Mucosa of rectum (tissue), 2 donors: ENCODE measurements around the gene TRPM3.
"Not testable (repeated sequence)": the region's sequence is repeated elsewhere in the genome, so short reads cannot be mapped to it uniquely, and the experiment has no call there.

Source experiments
- H3K27ac ChIP-seq, 2 donors: one replicate each; pipeline ENCODE4 v1.7.0; 2013; ENCODE audit warnings: inconsistent platforms in 2 of 2, low read depth in 2 of 2, low read length in 2 of 2
- H3K27me3 ChIP-seq, 2 donors: one replicate each; pipeline ENCODE4 v1.7.0; 2013; ENCODE audit warnings: low read length in 2 of 2; ENCODE audit not compliant: control insufficient read depth in 2 of 2, insufficient read depth in 2 of 2
- H3K36me3 ChIP-seq, 2 donors: one replicate each; pipeline ENCODE4 v1.7.0; 2013; ENCODE audit warnings: low read length in 2 of 2; ENCODE audit not compliant: control insufficient read depth in 2 of 2, insufficient read depth in 2 of 2
- H3K4me1 ChIP-seq, 2 donors: one replicate each; pipeline ENCODE4 v1.7.0; 2013; ENCODE audit warnings: low read length in 2 of 2, mild to moderate bottlenecking in 1 of 2; ENCODE audit not compliant: control insufficient read depth in 2 of 2, insufficient read depth in 2 of 2
- H3K4me3 ChIP-seq, 2 donors: one replicate each; pipeline ENCODE4 v1.7.0; 2013; ENCODE audit warnings: low read length in 2 of 2
- H3K9ac ChIP-seq, 2 donors: one replicate each; pipeline ENCODE4 v1.7.0; 2013; ENCODE audit warnings: low read length in 2 of 2, low read depth in 1 of 2, mild to moderate bottlenecking in 1 of 2
- H3K9me3 ChIP-seq, 2 donors: one replicate each; pipeline ENCODE4 v1.7.0; 2013; ENCODE audit warnings: low read length in 2 of 2; ENCODE audit not compliant: control insufficient read depth in 2 of 2
- donor health status: healthy.
- donor health status: Normal muscosa, but diverticular disease.

The TRPM3 gene

DNA sequence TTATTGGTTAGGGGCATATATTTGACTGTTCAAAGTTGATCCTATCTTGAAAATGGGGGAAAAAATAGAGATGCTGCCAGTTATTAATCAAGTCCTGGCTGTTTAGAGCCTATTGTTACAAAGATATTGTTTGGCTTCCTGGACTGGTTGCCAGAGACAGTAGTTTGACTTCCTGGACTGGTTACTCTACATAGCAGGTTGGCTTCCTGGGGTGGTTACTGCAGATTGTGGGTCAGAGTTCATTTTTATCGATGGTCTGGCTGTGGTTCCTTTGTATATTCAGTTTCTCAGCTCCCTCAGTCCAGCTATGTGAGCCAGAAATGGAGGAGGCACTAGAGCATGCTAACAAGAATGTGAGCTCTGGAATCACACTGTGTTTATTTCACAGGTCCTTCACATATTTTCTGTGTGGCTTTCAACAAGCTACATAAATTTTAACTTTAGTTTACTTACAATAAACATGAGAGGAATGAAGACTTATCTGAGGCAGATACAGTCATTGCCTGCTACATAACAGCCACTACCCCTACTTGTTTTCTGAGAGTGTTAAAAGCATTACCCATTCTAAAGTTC is 137.6 kb downstream of the TRPM3 start:
- H3K9ac ChIP-seq, result no peak overlapping the region
- no peaks in the 10 kb centered on the region for H3K9me3 ChIP-seq
- H3K36me3 ChIP-seq, result no peaks in the 10 kb centered on the region
- no peaks in the 10 kb centered on the region for H3K27me3 ChIP-seq
- no peak overlapping the region for H3K4me3 ChIP-seq
- no peak overlapping the region for H3K27ac ChIP-seq
- H3K4me1 ChIP-seq, result no peaks in the 10 kb centered on the region

DNA sequence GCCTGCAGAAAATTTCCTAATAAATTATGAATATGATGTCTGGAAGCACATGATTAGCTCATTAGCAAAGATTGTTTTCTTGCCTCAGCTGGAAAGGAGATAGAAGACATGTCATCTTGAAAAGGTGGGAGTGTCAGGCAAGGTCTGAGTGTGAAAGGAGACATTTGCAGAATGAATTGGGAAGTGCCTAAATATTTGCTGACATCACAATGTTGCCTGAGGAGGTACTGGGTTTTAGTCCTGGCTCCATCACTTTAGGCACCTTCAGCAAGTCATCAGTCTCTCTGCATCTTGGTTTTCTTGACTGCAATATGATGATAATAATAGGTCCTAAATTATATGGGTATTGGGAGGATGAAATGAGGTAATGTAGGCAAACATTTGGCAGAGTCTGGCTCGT is 140.1 kb downstream of the TRPM3 start:
- no peaks in the 10 kb centered on the region for H3K36me3 ChIP-seq
- no peak overlapping the region for H3K9ac ChIP-seq

DNA sequence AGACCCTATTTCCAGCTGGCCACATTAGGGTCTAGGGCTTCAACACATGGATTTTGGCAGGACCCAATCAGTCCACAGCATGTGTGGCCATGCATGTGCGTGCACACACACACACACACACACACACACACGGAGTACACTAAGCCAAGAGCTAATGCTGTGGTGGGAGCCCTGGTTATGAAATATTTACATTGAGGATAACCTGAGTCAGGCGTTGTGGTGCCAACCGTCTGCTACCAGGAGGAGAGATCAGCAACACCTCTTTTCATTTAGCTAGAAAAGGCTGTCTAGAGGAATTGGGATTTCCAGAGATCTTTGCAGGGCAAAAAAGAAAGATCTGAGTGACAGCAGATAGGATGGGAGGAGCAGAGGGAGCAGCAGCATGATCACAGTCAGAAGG is 141.5 kb downstream of the TRPM3 start:
- Histone ChIP-seq H3K27me3 (no peaks in the 10 kb centered on the region), H3K4me3 (no peak overlapping the region), H3K9ac (no peak overlapping the region), H3K36me3 (no peaks in the 10 kb centered on the region), H3K27ac (no peak overlapping the region), H3K9me3 (no peaks in the 10 kb centered on the region), H3K4me1 (no peaks in the 10 kb centered on the region)

More for the DNA sequence above, 140.1 kb downstream of the TRPM3 start:
- no peaks in the 10 kb centered on the region for H3K27me3 ChIP-seq
- H3K27ac ChIP-seq, result no peak overlapping the region
- H3K4me1 ChIP-seq, result no peaks in the 10 kb centered on the region
- no peak overlapping the region for H3K4me3 ChIP-seq
- no peaks in the 10 kb centered on the region for H3K9me3 ChIP-seq

DNA sequence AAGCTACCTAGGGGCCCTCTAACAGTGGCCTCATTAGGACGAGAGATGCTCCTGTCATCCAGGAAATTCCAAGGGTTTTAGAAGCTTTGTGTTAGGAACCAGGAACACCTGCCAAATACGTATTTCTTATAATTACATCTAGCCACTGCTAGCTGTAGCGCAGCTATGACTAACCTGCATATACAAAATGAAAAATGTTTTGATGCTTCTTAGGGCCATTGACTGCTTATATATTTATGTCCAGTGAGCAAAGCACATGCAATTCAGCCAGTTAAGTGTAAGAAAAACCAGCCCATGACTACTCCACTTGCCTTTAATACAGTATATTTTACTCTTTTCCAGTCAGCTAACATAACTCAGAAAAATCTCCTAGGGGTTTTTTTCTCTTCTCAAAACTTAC is 143.3 kb downstream of the TRPM3 start:
- Histone ChIP-seq H3K4me3 (no peak overlapping the region), H3K36me3 (no peaks in the 10 kb centered on the region), H3K9me3 (no peaks in the 10 kb centered on the region), H3K27ac (no peak overlapping the region), H3K27me3 (no peaks in the 10 kb centered on the region), H3K9ac (no peak overlapping the region), H3K4me1 (no peaks in the 10 kb centered on the region)

DNA sequence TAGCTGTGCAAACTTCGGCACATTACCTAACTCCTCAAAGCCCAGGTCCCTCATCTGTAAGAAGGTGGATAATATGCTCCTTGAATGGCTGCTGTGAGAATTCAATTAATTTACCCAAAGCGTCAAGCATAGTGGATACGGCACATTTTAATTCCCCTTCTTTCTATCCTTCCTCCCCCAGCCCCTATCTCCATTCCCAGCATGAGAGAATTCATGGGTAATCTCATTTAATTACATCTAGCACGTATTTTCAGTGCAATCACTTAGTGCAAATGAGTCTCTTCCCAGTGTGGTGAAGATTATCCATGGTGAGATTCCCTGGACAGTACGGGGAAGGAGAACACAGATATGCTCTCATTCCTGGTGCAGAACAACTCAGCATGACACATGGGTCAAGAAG is 145.6 kb downstream of the TRPM3 start:
- Histone ChIP-seq H3K9me3 (no peaks in the 10 kb centered on the region), H3K27me3 (no peaks in the 10 kb centered on the region), H3K9ac (no peak overlapping the region), H3K27ac (no peak overlapping the region), H3K36me3 (no peaks in the 10 kb centered on the region), H3K4me3 (no peak overlapping the region), H3K4me1 (no peaks in the 10 kb centered on the region)

DNA sequence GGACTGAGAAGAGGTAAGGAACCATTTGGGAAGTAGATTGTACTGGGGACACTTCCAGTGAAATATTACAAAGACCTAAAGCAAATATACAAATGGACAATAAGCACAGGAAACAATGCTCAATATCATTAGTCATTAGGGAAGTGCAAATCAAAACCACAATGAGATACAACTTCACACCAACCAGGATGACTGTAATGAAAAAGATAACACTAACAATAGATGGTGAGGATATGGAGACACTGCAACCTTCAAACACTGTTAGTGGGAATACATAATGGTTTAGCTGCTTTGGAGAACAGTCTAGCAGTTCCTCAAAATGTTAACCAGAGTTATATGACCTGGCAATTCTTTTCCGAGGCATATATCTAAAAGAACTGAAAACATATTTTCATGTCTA is 149.7 kb downstream of the TRPM3 start:
- no peaks in the 10 kb centered on the region for H3K9me3 ChIP-seq
- H3K27ac ChIP-seq, result no peak overlapping the region
- no peak overlapping the region for H3K4me3 ChIP-seq
- no peaks in the 10 kb centered on the region for H3K4me1 ChIP-seq
- H3K36me3 ChIP-seq, result no peaks in the 10 kb centered on the region
- H3K27me3 ChIP-seq, result no peaks in the 10 kb centered on the region
- no peak overlapping the region for H3K9ac ChIP-seq

DNA sequence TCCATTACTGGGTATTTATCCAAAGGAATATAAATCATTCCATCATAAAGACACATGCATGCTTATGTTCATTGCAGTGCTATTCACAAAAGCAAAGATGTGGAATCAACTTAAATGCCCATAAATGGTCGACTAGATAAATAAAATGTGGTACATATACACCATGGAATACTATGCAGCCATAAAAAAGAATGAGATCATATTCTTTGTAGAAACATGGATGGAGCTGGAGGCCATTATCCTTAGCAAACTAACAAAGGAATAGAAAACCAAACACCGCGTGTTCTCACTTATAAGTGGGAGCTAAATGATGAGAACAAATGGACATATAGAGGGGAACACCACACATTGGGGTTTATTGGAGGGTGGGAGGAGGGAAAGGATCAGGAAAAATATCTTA is 155.0 kb downstream of the TRPM3 start:
- not testable (repeated sequence) for H3K4me1 ChIP-seq, H3K4me3 ChIP-seq, H3K36me3 ChIP-seq, H3K27me3 ChIP-seq, H3K9me3 ChIP-seq, H3K9ac ChIP-seq, H3K27ac ChIP-seq

DNA sequence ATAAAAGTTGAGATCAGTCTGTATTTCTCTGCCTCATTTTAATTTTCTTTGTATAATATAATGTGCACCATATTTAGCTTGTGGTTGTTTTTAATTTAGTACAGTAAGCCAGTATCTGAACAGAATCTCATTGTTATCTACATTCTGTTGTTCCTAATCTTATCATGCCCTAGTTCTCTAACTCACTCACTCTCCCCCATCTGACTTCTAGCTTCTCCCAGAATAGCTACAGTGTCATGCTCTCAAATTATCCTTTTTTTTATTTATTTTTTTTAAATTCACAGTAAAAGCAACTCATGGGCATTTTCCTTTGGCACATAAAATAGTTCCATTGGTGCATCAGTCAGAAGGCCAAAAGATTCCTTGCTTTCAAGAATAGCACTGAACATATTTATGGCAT is 156.6 kb downstream of the TRPM3 start:
- peaks cover 0 to 2% of the 10 kb centered on the region in 2 donors for H3K27me3 ChIP-seq
- H3K36me3 ChIP-seq, result no peaks in the 10 kb centered on the region
- H3K9ac ChIP-seq, result no peak overlapping the region
- H3K27ac ChIP-seq, result no peak overlapping the region
- no peak overlapping the region for H3K4me3 ChIP-seq
- no peaks in the 10 kb centered on the region for H3K4me1 ChIP-seq
- no peaks in the 10 kb centered on the region for H3K9me3 ChIP-seq

DNA sequence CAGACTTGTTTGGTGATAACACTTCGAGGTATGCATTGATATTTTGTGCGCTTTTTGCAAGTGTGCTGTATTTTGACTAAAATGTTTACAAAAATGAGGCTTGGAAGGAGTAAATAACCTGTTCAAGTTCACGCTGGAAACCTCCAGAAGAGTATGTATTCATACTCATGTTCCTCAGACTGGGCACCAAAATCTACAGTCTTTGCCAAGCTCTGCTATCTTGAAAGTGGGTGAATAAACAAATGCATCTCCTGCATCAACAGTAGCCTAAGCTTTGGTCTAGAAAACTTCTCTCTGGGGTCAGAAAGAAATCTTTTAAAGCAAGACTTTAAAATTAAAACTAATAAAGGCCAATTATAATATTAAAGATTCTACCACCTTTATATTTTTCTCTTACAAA is 157.9 kb downstream of the TRPM3 start:
- Histone ChIP-seq H3K4me3 (no peak overlapping the region), H3K36me3 (no peaks in the 10 kb centered on the region), H3K9ac (no peak overlapping the region)

DNA sequence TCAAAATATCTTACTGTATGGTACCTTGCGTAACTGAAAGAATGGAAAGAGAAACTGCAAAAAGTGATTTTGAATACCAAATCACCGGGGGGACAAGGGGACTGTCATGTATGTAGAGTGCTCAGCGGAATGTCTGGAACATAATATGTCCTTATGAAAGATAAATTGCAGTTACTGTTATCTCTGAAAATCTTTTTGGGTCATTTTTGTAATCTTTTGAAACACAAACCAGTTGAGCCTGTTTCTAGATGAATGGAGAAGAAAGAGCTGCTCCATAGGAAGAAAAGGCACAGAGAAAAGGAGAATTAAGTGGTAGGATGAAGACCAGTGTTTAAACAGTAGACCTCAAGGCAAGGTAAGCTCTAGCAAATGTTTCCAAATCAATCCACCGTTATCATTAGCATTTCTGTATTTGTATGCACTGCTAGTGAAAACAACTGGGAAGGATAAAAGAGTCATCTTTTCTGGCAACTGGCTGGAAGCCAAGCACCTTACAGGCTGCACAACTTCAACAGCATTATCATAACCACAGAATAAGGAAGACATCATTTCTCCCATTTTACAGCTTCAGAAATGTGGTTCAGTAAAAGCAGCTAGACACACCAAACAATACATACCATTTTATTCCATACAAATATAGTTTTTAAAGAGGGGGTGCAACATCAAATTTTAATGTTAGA is 158.5 kb downstream of the TRPM3 start:
- Histone ChIP-seq H3K9me3 (no peaks in the 10 kb centered on the region), H3K9ac (no peak overlapping the region), H3K27ac (no peak overlapping the region), H3K4me3 (no peak overlapping the region), H3K4me1 (no peaks in the 10 kb centered on the region), H3K36me3 (no peaks in the 10 kb centered on the region), H3K27me3 (peaks cover 0 to 2% of the 10 kb centered on the region in 2 donors)

More for the DNA sequence above, 157.9 kb downstream of the TRPM3 start:
- peaks cover 0 to 2% of the 10 kb centered on the region in 2 donors for H3K27me3 ChIP-seq
- no peaks in the 10 kb centered on the region for H3K4me1 ChIP-seq
- no peak overlapping the region for H3K27ac ChIP-seq
- H3K9me3 ChIP-seq, result no peaks in the 10 kb centered on the region
